Brain microvascular endothelial cell (primary cell): ENCODE data around the gene ARL5C.

ENCODE experiments used
- DNase-seq: peaks from one replicate; pipeline ENCODE4 v3.0.0-alpha.2; 2020
- H3K27ac ChIP-seq: fragments of 250-450 bp; sonication (Bioruptor Pico); 2 replicates; pipeline ENCODE4 v1.5.1; 2020; ENCODE audit warnings: mild to moderate bottlenecking, moderate library complexity
- H3K27me3 ChIP-seq: fragments of 250-450 bp; sonication (Bioruptor Pico); replicated peaks from 2 replicates; pipeline ENCODE4 v1.5.1; 2020; ENCODE audit warnings: mild to moderate bottlenecking
- H3K36me3 ChIP-seq: fragments of 250-450 bp; sonication (Bioruptor Pico); replicated peaks from 2 replicates; pipeline ENCODE4 v1.5.1; 2020; ENCODE audit warnings: mild to moderate bottlenecking
- H3K4me3 ChIP-seq: 2 replicates; pipeline ENCODE4 v1.5.1; 2011; ENCODE audit warnings: low read depth, mild to moderate bottlenecking, control low read depth, low read length, moderate library complexity
- CTCF ChIP-seq: IDR thresholded peaks from 2 replicates; pipeline ENCODE4 v1.5.1; 2011; ENCODE audit warnings: low read depth, mild to moderate bottlenecking, moderate library complexity, low read length, control low read depth, inconsistent platforms; ENCODE audit errors: missing control alignments
- in situ Hi-C: cut with HindIII; loops from 2 replicates; pipeline ENCODE4 v1.10.0; 2017; ENCODE audit warnings: low sequenced_read_pairs, low pct_ligation_motif_present

Gene ARL5C

GRCh38 chr17:39165178-39165840, 652 bp downstream of the ARL5C start:
- TF ChIP-seq CTCF = no peak
- no peaks in the 10 kb centered on the region for H3K36me3 ChIP-seq
- H3K27ac ChIP-seq = no peak overlapping the region
- in situ Hi-C loops = no loop called here
- peaks cover 17% of the 10 kb centered on the region for H3K27me3 ChIP-seq
- H3K4me3 ChIP-seq = peak overlapping the region; percentile 62
- DNase-seq = no peak

- peak; percentile 94 for TF ChIP-seq CTCF
- Histone ChIP-seq H3K36me3 (no peaks in the 10 kb centered on the region), H3K27ac (no peak overlapping the region), H3K4me3 (peak overlapping the region; percentile 62), H3K27me3 (peaks cover 17% of the 10 kb centered on the region)
- in situ Hi-C loops = no loop called here
- DNase-seq = peak; percentile 90
Measured at GRCh38 chr17:39164675-39165143, 1.3 kb downstream of the ARL5C start.

GRCh38 chr17:39161962-39162361, 4.0 kb downstream of the ARL5C start:
- peaks cover 14% of the 10 kb centered on the region for H3K27me3 ChIP-seq
- no peak overlapping the region for H3K4me3 ChIP-seq
- no peak overlapping the region for H3K27ac ChIP-seq
- no peaks in the 10 kb centered on the region for H3K36me3 ChIP-seq
- no peak for DNase-seq
- no peak for TF ChIP-seq CTCF
- in situ Hi-C loops = no loop called here

- no peak for DNase-seq
- no peaks in the 10 kb centered on the region for H3K27me3 ChIP-seq
- TF ChIP-seq CTCF = no peak
- no peaks in the 10 kb centered on the region for H3K36me3 ChIP-seq
- no peak overlapping the region for H3K4me3 ChIP-seq
- no peak overlapping the region for H3K27ac ChIP-seq
- in situ Hi-C loops = no loop called here
Measured at GRCh38 chr17:39158623-39159022, 7.3 kb downstream of the ARL5C start.

- in situ Hi-C loops = no loop called here
- no peak for DNase-seq
- no peak overlapping the region for H3K4me3 ChIP-seq
- H3K27ac ChIP-seq = no peak overlapping the region
- H3K27me3 ChIP-seq = no peaks in the 10 kb centered on the region
- no peaks in the 10 kb centered on the region for H3K36me3 ChIP-seq
- TF ChIP-seq CTCF = no peak
Measured at GRCh38 chr17:39156491-39156890, 9.5 kb downstream of the ARL5C start.

GRCh38 chr17:39155654-39156053, 10.3 kb downstream of the ARL5C start:
- H3K27me3 ChIP-seq = peaks cover 7% of the 10 kb centered on the region

More at GRCh38 chr17:39155654-39156053, 10.3 kb downstream of the ARL5C start:
- in situ Hi-C loops = no loop called here
- Histone ChIP-seq H3K4me3 (no peak overlapping the region), H3K27ac (no peak overlapping the region), H3K36me3 (no peaks in the 10 kb centered on the region)
- no peak for DNase-seq
- no peak for TF ChIP-seq CTCF
